Liver (tissue), 9 donors: ENCODE data around the gene STK11. TPM values are rescaled to one million over a fixed set of nuclear protein-coding genes. Genes with fewer than 3 reads are reported as not detected.

Experiments used
- DNase-seq: peaks from one replicate; pipeline ENCODE4 v3.0.0-alpha.2; 2017; ENCODE audit warnings: low spot score
- H3K27ac ChIP-seq, 2 donors: one replicate each; pipeline ENCODE4 v1.7.0; 2013; ENCODE audit warnings: inconsistent platforms in 2 of 2, low read length in 2 of 2, control low read depth in 1 of 2, low read depth in 1 of 2, mild to moderate bottlenecking in 1 of 2
- H3K27me3 ChIP-seq, 4 donors: one replicate each; pipeline versions ENCODE4 v1.6.1 to v1.7.0; 2013; ENCODE audit warnings: low read length in 3 of 4, inconsistent platforms in 1 of 4, mild to moderate bottlenecking in 1 of 4, moderate library complexity in 1 of 4; ENCODE audit not compliant: control insufficient read depth in 4 of 4, insufficient read depth in 4 of 4
- H3K36me3 ChIP-seq, 4 donors: one replicate each; pipeline versions ENCODE4 v1.6.1 to v1.7.0; 2013; ENCODE audit warnings: low read length in 3 of 4, mild to moderate bottlenecking in 3 of 4, low read depth in 1 of 4, moderate library complexity in 1 of 4; ENCODE audit not compliant: control insufficient read depth in 4 of 4, insufficient read depth in 3 of 4
- H3K4me1 ChIP-seq, 4 donors: one replicate each; pipeline versions ENCODE4 v1.6.1 to v1.7.0; 2013; ENCODE audit warnings: low read length in 3 of 4, mild to moderate bottlenecking in 3 of 4, moderate library complexity in 1 of 4; ENCODE audit not compliant: control insufficient read depth in 4 of 4, insufficient read depth in 4 of 4
- H3K4me3 ChIP-seq, 3 donors: one replicate each; pipeline versions ENCODE4 v1.6.1 to v1.7.0; 2013; ENCODE audit warnings: low read length in 3 of 3, control low read depth in 1 of 3, low read depth in 1 of 3, mild to moderate bottlenecking in 1 of 3
- H3K9ac ChIP-seq, 2 donors: one replicate each; pipeline ENCODE4 v1.7.0; 2013; ENCODE audit warnings: low read length in 2 of 2, mild to moderate bottlenecking in 2 of 2, moderate library complexity in 2 of 2, control low read depth in 1 of 2, low read depth in 1 of 2
- H3K9me3 ChIP-seq, 4 donors: one replicate each; pipeline versions ENCODE4 v1.6.1 to v1.7.0; 2013; ENCODE audit warnings: low read length in 3 of 4; ENCODE audit not compliant: control insufficient read depth in 4 of 4
- ATF3 ChIP-seq: IDR thresholded peaks from 2 replicates; pipeline ENCODE4 v1.6.1; 2016; ENCODE audit warnings: antibody characterized with exemption
- GABPA ChIP-seq, 2 donors: IDR thresholded peaks in 1 of 2; conservative IDR thresholded peaks in 1 of 2; 2 replicates each; pipeline ENCODE4 v1.6.1; 2016; ENCODE audit warnings: antibody characterized with exemption in 2 of 2, mild to moderate bottlenecking in 1 of 2, moderate library complexity in 1 of 2
- HNF4A ChIP-seq, 2 donors: conservative IDR thresholded peaks; 2 replicates each; pipeline ENCODE4 v1.6.1; 2016; ENCODE audit warnings: antibody characterized with exemption in 2 of 2, mild to moderate bottlenecking in 2 of 2
- HNF4G ChIP-seq: IDR thresholded peaks from 2 replicates; pipeline ENCODE4 v1.6.1; 2016; ENCODE audit warnings: antibody characterized with exemption
- JUND ChIP-seq, 2 donors: IDR thresholded peaks; 2 replicates each; pipeline ENCODE4 v1.6.1; 2016; ENCODE audit warnings: antibody characterized with exemption in 2 of 2
- MAX ChIP-seq: IDR thresholded peaks from 2 replicates; pipeline ENCODE4 v1.6.1; 2016; ENCODE audit warnings: antibody characterized with exemption
- REST ChIP-seq: IDR thresholded peaks from 2 replicates; pipeline ENCODE4 v1.6.1; 2016; ENCODE audit warnings: antibody characterized with exemption, mild to moderate bottlenecking
- RXRA ChIP-seq, 2 donors: IDR thresholded peaks; 2 replicates each; pipeline ENCODE4 v1.6.1; 2017 to 2018; ENCODE audit warnings: antibody characterized with exemption in 2 of 2, mild to moderate bottlenecking in 1 of 2
- WGBS: extraction: QIAGEN DNeasy Blood & Tissue Kit; methylation state at CpG from one replicate; pipeline ENCODE4 v1.1.7; 2013; 5-methylcytosine and 5-hydroxymethylcytosine counted together
- polyA plus RNA-seq, 2 donors: library from polyadenylated mRNA; stranded (reverse) in 1 of 2; unstranded in 1 of 2; fragments of 200-250 nt in 1 of 2; fragments of >200 nt in 1 of 2; fragmentation: Nextera tagmentation in 1 of 2; extraction: Ambion mirVana in 1 of 2; gene quantifications; one replicate each; pipeline versions ENCODE4 v1.2.1 to v1.2.3, GENCODE V29; 2013 to 2015
- total RNA-seq, 2 donors: library from RNA; depleted of rRNA; stranded (reverse); fragments of >200 nt; gene quantifications; one replicate each; pipeline ENCODE4 v1.2.3, GENCODE V29; 2014
- TF ChIP-seq, protein P1 (sequence below): IDR thresholded peaks from 2 replicates; pipeline ENCODE4 v1.6.1; 2016; ENCODE audit warnings: antibody characterized with exemption
- donor health status: healthy.
- donor health status: healthy.
- donor health status: healthy.
- donor health status: healthy.
- donor health status: healthy.

Gene STK11
- total and polyA plus RNA-seq, 4 donors = 3.0 to 126 (median 35.5) TPM

GRCh38 chr19:1229056-1229923 is 23.7 kb downstream of the STK11 start:
- H3K4me3 ChIP-seq = no peak overlapping the region
- peaks cover 0 to 5% (median under 1%) of the 10 kb centered on the region in 4 donors for H3K4me1 ChIP-seq
- no peaks in the 10 kb centered on the region for H3K9me3 ChIP-seq
- H3K9ac ChIP-seq = no peak overlapping the region
- 95% methylated on average over 158 of the region's 158 CpGs for WGBS
- H3K27ac ChIP-seq = no peak overlapping the region
- DNase-seq = no peak
- peaks cover 0 to 22% (median 4%) of the 10 kb centered on the region in 4 donors for H3K36me3 ChIP-seq
- no peak for TF ChIP-seq JUND (IDR thresholded peaks at IDR 0.05)
- no peak for TF ChIP-seq HNF4G
- TF ChIP-seq MAX = no peak
- no peak for TF ChIP-seq GABPA (IDR thresholded peaks at IDR 0.05 in 1 of 2, conservative IDR thresholded peaks at IDR 0.05 in 1 of 2)
- TF ChIP-seq REST = no peak
- TF ChIP-seq ATF3 = no peak
- TF ChIP-seq, protein P1, sequence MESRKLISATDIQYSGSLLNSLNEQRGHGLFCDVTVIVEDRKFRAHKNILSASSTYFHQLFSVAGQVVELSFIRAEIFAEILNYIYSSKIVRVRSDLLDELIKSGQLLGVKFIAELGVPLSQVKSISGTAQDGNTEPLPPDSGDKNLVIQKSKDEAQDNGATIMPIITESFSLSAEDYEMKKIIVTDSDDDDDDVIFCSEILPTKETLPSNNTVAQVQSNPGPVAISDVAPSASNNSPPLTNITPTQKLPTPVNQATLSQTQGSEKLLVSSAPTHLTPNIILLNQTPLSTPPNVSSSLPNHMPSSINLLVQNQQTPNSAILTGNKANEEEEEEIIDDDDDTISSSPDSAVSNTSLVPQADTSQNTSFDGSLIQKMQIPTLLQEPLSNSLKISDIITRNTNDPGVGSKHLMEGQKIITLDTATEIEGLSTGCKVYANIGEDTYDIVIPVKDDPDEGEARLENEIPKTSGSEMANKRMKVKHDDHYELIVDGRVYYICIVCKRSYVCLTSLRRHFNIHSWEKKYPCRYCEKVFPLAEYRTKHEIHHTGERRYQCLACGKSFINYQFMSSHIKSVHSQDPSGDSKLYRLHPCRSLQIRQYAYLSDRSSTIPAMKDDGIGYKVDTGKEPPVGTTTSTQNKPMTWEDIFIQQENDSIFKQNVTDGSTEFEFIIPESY = no peak
- TF ChIP-seq RXRA (IDR thresholded peaks at IDR 0.05) = no peak
- no peaks in the 10 kb centered on the region for H3K27me3 ChIP-seq

DNA sequence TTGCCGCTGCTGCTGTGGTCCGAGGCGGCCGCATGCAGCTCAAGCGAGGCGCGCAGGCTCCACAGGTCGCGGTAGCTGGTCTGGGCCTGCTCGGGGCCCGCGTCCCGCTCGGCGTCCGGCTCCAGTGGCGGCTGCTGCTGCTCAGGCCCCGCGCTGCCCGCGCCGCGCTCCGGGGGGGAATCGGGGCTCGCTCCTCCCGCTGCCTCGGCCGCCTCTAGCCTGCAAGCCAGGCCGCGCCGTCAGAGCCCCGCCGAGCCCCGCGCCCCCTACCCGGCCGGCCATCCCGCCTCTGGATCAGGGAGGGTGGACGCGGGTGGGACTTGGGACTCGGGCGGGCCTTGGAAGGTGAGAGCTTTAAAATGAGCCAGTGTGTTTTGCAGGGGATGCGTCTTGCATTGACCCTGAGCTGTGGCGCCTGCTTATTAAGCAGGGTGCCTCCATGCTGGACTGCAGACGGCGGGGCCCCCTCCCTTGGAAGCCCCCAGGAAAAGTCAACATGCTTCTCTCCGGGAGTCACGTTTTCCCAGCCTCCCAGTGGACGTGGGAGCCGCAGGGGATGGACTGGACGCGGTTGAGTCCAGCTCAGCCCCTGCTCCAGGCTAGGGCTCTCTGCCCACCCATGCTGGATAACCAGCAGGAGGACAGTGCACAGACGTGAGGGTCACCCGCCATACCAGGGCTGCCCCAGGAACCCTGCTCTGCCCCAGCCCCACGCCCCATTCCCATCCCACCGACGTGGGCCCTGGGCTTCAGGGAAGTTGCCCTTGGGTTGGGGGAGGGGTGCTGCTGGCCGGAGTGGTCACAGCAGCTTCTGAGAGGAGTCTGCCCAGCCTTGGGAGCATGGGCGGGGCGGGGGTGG is 24.6 kb downstream of the STK11 start:
- WGBS = 81% methylated on average over 61 of the region's 61 CpGs
- H3K9ac ChIP-seq = no peak overlapping the region
- H3K27me3 ChIP-seq = no peaks in the 10 kb centered on the region
- no peak for TF ChIP-seq HNF4G
- TF ChIP-seq HNF4A (conservative IDR thresholded peaks at IDR 0.05) = no peak
- H3K4me3 ChIP-seq = no peak overlapping the region
- DNase-seq = no peak
- H3K27ac ChIP-seq = no peak overlapping the region
- H3K9me3 ChIP-seq = no peaks in the 10 kb centered on the region
- H3K4me1 ChIP-seq = peaks cover 0 to 5% (median under 1%) of the 10 kb centered on the region in 4 donors
- peaks cover 0 to 15% (median 3%) of the 10 kb centered on the region in 4 donors for H3K36me3 ChIP-seq
